ENCODE measurements around the gene PPFIBP1.

Gene PPFIBP1

DNA sequence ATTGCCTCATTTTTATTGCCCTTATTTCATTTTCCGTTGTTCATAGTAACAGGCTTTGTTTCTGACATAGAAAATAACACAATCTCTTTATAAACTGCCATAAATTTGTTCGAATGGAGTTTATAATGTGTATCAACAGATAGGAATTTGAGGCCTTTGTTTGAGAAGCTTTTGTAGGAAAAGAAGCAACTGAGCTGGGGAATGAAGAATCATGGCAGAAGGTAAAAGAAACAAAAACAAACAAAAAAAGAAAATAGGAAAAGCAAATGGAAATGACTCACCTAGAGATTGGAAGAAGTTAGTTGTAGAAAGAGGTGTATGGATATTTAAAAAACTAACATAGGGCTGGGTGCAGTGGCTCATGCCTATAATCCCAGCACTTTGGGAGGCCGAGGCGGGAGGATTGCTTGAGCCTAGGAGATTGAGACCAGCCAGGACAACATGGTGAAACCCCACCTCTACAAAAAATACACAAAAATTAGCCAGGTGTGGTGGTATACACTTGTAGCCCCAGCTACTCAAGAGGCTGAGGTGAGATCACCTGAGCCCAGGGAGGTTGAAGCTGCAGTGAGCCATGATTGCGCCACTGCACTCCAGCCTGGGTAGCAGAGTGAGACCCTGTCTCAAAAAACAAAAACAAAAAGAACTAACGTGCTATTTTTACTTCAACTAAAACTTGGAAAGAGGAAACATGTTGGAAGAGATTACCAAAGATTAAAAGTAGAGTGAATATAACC, 171.7 kb downstream of the PPFIBP1 start:
- Mint-ChIP-seq H3K36me3 (no peaks in the 10 kb centered on the region), H3K4me1 (no peaks in the 10 kb centered on the region), H3K27ac (no peak overlapping the region), H3K27me3 (peaks cover 4% of the 10 kb centered on the region), H3K4me3 (no peak overlapping the region), H3K9me3 (no peaks in the 10 kb centered on the region)
- no peak for DNase-seq
- CTCF ChIA-PET = interaction anchor here (1.1 kb wide), 1 partner anchor 699 kb away, joined by 3 read pairs; no protein-coding TSS in a partner anchor

DNA sequence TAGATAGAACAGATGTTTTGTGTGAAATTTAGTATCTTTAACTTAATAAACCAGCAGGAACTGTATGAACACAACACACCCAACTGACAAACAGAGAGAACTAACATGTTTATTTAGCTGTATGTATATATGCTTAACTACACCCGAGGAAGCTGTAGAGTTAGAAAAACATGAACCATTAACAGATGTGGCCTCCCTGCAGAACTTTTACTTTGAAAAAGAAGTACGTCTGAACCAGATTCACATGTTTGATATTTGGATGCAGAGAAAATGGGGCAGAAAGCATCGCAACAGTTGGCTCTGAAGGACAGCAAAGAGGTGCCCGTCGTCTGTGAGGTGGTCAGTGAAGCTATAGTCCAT, 172.3 kb downstream of the PPFIBP1 start, which contains the start of gene REP15:
Gene REP15, plus strand, starts transcription at position 155 of the 360 bp plus-strand sequence. Its CDS starts 116 bp downstream, at position 271.
- DNase-seq = no peak

DNA sequence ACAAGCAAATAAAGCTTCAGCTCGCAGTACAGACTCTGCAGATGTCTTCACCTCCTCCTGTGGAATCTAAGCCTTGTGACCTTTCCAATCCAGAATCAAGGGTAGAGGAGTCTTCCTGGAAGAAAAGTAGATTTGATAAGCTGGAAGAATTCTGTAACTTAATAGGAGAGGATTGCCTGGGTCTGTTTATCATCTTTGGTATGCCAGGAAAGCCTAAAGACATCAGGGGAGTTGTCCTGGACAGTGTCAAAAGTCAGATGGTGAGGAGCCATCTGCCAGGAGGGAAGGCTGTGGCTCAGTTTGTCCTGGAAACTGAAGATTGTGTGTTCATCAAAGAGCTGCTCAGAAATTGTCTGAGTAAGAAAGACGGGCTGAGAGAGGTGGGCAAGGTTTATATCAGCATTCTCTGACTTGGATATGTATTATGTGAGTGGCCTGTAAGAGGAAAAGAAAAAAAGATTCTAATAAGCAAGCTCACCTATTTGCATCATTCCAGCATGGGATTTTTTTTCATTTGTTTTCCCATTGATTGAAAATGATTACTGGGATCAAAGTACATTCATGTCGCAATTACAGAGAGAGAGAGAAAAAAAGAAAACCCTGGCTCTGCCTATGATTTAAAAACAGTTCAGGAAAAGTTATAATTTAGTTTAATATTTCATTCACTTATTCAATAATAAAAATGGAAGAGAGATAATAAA, 173.0 kb downstream of the PPFIBP1 start:
- CTCF ChIA-PET = interaction anchor here (1.1 kb wide), 1 partner anchor 700 kb away, joined by 3 read pairs; no protein-coding TSS in a partner anchor
- Mint-ChIP-seq H3K4me1 (no peaks in the 10 kb centered on the region), H3K27me3 (peaks cover 8% of the 10 kb centered on the region), H3K27ac (no peak overlapping the region), H3K36me3 (no peaks in the 10 kb centered on the region), H3K9me3 (no peaks in the 10 kb centered on the region), H3K4me3 (no peak overlapping the region)
- no peak for DNase-seq

More for the DNA sequence above, 172.3 kb downstream of the PPFIBP1 start, which contains the start of gene REP15:
- CTCF ChIA-PET = interaction anchor here (1.1 kb wide), 1 partner anchor 699 kb away, joined by 3 read pairs; no protein-coding TSS in a partner anchor
- no peaks in the 10 kb centered on the region for H3K9me3 Mint-ChIP-seq
- H3K27ac Mint-ChIP-seq = no peak within 1 kb of the TSS
- H3K4me3 Mint-ChIP-seq = no peak within 1 kb of the TSS
- no peaks in the 10 kb centered on the region for H3K4me1 Mint-ChIP-seq
- no peaks in the 10 kb centered on the region for H3K36me3 Mint-ChIP-seq
- H3K27me3 Mint-ChIP-seq = peaks cover 6% of the 10 kb centered on the region

DNA sequence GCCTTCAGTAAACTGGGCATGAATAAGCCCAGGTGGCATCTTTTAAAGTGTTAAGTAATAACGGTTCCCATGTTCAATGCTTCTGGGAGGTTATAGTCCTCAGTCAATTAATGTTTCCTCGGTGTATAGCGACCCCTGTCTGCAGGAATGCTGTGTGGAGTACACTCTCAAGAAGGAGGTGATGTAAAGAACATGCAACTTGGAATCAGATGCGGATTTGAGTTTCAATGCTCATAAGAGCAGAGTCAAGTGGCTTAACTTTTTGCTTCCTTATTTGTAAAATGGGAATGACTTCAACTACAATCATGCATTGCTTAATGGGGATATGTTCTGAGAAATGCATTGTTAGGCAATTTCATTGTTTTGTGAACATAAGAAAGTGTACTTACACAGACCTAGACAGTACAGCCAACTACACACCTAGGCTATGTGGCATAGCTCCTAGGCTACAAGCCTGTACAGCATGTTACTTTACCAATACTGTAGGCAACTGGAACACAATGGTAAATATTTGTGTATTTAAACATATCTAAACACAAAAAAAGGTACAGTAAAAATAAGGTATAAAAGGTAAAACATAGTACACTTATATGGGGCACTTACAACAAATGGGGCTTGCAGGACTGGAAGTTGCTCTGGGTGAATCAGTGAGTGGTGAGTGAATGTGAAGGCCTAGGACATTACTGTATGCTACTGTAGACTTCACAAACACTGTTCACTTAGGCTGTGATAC, 179.9 kb downstream of the PPFIBP1 start:
- Mint-ChIP-seq H3K27ac (no peak overlapping the region), H3K36me3 (no peaks in the 10 kb centered on the region), H3K9me3 (no peaks in the 10 kb centered on the region), H3K27me3 (peaks cover 41% of the 10 kb centered on the region), H3K4me1 (peaks cover under 1% of the 10 kb centered on the region), H3K4me3 (no peak overlapping the region)
- CTCF ChIA-PET = interaction anchor here (0.7 to 1.5 kb wide), 6 partner anchors 13 to 408 kb away, joined by 3 read pairs; no protein-coding TSS in a partner anchor
- peak; percentile 84 for DNase-seq

DNA sequence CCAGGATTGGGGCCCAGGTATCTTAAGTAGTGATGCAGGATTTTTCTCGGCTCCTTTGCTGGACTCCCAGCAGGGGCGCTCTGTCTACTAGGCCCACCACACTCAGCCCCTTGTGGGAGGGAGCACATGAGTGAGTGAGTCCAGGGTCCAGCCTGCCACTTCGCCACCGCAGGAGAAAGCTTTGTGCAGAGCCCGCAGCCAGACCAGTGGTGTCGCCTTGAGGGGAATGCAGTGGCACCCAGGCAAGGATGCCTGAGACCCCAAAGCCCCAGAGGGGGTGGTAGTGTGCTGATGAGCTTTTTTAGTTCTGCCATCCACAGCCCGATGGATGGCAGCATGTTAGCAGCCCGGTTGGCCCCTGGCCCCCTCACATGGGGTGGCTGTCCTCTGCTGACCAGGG, 181.3 kb downstream of the PPFIBP1 start:
- Mint-ChIP-seq H3K27ac (no peak overlapping the region), H3K9me3 (no peaks in the 10 kb centered on the region), H3K4me3 (no peak overlapping the region), H3K27me3 (peaks cover 37% of the 10 kb centered on the region), H3K36me3 (no peaks in the 10 kb centered on the region), H3K4me1 (peaks cover 7% of the 10 kb centered on the region)
- DNase-seq = no peak
- CTCF ChIA-PET = no interaction called here

DNA sequence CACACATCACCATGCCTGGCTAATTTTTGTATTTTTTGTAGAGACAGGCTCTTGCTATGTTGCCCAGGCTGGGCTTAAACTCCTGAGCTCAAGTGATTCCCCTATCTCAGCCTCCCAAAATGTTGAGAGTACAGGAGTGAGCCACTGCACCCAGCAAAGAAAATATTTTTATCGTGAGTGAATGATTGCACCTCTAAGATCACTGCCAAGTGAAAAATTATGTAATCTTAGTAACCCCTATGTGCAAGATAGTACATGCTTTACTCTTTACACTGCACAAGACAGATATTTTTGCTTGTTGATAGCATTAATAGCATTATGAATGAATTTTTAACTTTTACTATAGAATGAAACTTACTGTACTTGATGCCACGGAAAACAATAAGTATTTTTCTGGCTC, 183.2 kb downstream of the PPFIBP1 start:
- H3K27ac Mint-ChIP-seq = no peak overlapping the region
- CTCF ChIA-PET = interaction anchor here (0.7 kb wide), 1 partner anchor 322 kb away, joined by 3 read pairs; no protein-coding TSS in a partner anchor
- peaks cover 33% of the 10 kb centered on the region for H3K27me3 Mint-ChIP-seq
- no peak overlapping the region for H3K4me3 Mint-ChIP-seq
- no peak for DNase-seq
- no peaks in the 10 kb centered on the region for H3K9me3 Mint-ChIP-seq
- peaks cover 20% of the 10 kb centered on the region for H3K4me1 Mint-ChIP-seq
- H3K36me3 Mint-ChIP-seq = peaks cover 3% of the 10 kb centered on the region

DNA sequence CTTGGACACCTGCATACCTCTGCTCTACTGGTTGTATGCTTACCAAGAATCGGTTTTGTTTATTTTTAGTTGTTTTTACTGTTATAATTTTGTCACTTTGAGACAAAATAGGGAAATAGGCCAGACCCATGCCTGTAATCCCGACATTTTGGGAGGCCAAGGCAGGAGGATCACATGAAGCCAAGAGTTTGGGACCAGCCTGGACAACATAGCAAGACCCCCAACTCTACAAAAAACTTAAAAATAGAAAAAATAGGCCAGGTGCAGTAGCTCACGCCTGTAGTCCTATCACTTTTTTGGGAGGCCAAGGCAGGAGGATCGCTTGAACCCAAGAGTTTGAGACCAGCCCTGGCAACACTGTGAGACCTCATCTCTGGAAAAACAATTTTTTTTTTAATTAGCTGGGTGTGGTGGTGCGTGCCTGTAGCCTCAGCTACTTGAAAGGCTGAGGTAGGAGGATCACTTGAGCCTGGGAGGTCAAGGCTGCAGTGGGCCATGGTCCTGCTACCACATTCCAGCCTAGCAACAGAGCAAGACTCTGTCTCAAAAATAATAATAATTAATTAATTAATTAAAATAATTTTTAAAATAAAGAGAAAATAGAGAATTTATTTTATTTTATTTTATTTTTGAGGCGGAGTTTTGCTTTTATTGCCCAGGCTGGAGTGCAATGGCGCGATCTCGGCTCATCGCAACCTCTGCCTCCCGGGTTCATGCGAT, 185.4 kb downstream of the PPFIBP1 start:
- H3K4me1 Mint-ChIP-seq = peaks cover 27% of the 10 kb centered on the region
- H3K27me3 Mint-ChIP-seq = peaks cover 28% of the 10 kb centered on the region
- CTCF ChIA-PET = interaction anchor here (0.8 to 1.2 kb wide), 2 partner anchors 112 to 325 kb away, joined by 3 to 4 read pairs; no protein-coding TSS in a partner anchor
- H3K9me3 Mint-ChIP-seq = no peaks in the 10 kb centered on the region
- no peak for DNase-seq
- H3K36me3 Mint-ChIP-seq = peaks cover 6% of the 10 kb centered on the region
- H3K27ac Mint-ChIP-seq = no peak overlapping the region
- H3K4me3 Mint-ChIP-seq = peak overlapping the region; percentile 95

DNA sequence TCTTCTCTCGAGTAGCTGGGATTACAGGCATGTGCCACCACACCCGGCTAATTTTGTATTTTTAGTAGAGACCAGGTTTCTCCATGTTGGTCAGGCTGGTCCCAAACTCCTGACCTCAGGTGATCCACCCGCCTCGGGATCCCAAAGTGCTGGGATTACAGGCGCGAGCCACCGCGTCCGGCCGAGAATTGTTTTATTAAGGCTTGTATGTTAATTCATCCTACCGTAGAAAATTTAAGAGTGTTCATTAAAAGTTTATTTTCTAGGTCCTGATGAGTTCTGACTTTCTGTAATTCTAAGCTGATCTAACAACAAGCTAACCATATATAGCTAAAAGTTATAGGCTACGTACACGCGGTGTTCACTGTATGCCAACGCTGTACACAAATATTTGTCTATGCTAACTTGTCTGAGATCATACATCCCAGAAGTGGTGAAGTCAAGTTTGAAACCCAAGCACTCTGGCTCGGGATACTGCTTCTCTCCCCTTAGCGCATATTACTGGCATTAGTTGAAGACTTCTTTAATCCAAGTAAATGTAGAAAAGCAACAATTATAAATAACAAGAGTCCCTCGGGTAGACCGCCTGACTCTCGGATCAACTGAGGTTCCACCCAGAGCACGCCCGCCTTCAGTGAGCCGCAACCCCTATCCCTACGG, 186.1 kb downstream of the PPFIBP1 start:
- no peak for DNase-seq
- Mint-ChIP-seq H3K4me3 (peak overlapping the region; percentile 95), H3K36me3 (peaks cover 10% of the 10 kb centered on the region), H3K9me3 (no peaks in the 10 kb centered on the region), H3K27me3 (peaks cover 28% of the 10 kb centered on the region), H3K27ac (peak overlapping the region; percentile 95), H3K4me1 (peaks cover 30% of the 10 kb centered on the region)
- CTCF ChIA-PET = interaction anchor here (1.2 kb wide), 1 partner anchor 326 kb away, joined by 4 read pairs; no protein-coding TSS in a partner anchor

DNA sequence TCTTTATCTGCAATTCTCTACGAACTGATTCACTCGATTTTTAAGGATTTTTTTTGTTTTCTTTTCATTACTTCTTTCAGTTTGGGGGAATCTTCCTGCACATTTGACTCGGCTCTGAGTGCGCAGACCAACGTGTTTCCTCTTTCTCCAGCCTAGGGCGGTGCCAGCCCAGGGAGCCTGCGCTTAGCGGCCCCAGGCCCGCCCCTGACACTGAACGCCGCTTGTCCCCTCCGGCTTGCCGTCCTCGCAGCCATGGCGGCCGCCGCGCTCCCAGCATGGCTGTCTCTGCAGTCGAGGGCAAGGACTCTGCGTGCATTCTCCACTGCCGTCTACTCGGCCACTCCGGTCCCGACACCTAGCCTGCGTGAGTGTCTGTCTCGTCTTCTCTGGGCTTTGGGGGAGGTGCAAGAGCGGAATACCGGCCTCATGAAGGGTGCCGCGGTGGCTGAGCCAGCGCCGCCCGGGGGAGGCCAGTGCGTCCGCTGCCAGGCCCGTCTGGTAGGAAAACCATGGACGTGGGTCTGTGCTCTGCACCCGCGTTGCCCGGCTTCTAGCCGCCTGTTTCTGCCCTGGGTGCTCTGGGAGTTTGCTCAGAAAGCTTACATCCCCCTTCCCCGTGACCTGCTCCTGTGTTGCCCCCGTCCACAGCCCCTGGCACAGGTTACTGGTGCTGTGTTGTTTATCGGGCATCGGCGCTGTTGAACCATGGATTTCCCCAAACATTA, 186.7 kb downstream of the PPFIBP1 start, which contains the start of gene MRPS35:
Gene MRPS35, plus strand, starts transcription at position 241 of the 725 bp plus-strand sequence. Its CDS starts 12 bp downstream, at position 253.
- Mint-ChIP-seq H3K27ac (peak within 1 kb of the TSS; percentile 95), H3K4me1 (peaks cover 30% of the 10 kb centered on the region), H3K9me3 (no peaks in the 10 kb centered on the region), H3K4me3 (peak within 1 kb of the TSS; percentile 95), H3K27me3 (peaks cover 21% of the 10 kb centered on the region), H3K36me3 (peaks cover 10% of the 10 kb centered on the region)
- CTCF ChIA-PET = interaction anchor here (1.2 kb wide), 1 partner anchor 326 kb away, joined by 4 read pairs; no protein-coding TSS in a partner anchor
- DNase-seq = peak; percentile 94

DNA sequence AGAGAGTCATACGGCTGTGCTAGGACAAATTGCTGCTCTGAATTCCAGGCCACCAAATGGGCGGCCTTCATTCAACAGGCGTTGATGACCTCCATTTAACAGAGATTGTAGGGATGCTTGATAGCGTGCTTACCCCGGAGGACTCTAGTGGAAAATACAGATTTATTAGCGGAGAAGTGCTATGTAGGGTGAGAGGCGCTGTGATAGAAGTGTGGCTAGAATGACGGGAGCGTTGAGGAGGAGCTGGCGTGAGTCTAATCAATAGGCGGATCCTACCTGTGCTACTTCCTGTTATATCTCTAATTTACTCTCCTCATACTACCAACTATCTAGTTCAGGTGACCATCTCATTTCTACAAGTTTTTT, 187.3 kb downstream of the PPFIBP1 start:
- Mint-ChIP-seq H3K4me3 (peak overlapping the region; percentile 95), H3K9me3 (no peaks in the 10 kb centered on the region), H3K27ac (peak overlapping the region; percentile 95), H3K36me3 (peaks cover 12% of the 10 kb centered on the region), H3K27me3 (peaks cover 18% of the 10 kb centered on the region), H3K4me1 (peaks cover 30% of the 10 kb centered on the region)
- CTCF ChIA-PET = no interaction called here
- DNase-seq = peak; percentile 42

DNA sequence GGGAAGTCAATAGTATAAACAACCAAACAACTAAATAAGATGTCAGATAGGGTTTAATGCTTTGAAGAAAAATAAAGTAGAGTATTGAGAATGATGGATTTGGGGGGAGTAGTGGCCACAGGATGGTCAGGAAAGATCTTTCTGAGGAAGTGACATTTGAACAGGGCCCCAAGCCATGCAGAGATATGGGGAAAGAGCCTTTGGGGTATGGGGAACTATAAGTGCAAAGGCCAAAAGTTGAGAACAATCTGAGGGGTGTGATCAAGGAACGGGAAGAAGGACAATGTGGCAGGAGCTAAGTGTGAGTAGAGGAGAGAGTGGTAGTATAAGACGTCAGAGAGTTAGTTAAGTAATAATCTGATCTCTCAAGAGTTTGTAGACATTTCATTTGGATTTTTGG, 188.0 kb downstream of the PPFIBP1 start:
- peak overlapping the region; percentile 62 for H3K4me3 Mint-ChIP-seq
- peaks cover 30% of the 10 kb centered on the region for H3K4me1 Mint-ChIP-seq

DNA sequence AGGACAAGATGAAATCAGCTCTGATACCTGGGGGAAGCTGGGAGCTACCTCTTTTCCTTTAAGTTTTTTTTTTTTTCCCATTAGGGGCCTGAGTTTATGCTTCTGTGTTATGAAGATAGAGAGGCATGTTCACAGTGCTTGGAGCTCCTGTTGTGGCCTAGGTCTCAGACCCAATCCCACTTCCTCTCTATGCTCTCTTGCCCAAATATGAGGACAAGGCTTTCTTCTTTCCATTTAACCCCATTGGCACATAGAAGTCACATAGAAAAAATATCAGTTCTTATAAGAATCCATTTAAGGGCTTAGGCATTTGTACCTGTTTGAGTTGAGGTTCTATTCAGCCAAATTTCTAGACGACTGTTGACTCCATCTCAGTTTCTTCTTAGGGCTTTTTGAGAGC, 199.2 kb downstream of the PPFIBP1 start:
- H3K27me3 Mint-ChIP-seq = no peaks in the 10 kb centered on the region
- H3K27ac Mint-ChIP-seq = no peak overlapping the region
- H3K4me1 Mint-ChIP-seq = no peaks in the 10 kb centered on the region
- H3K4me3 Mint-ChIP-seq = no peak overlapping the region
- H3K36me3 Mint-ChIP-seq = peaks cover 28% of the 10 kb centered on the region
- H3K9me3 Mint-ChIP-seq = no peaks in the 10 kb centered on the region
- DNase-seq = no peak
- CTCF ChIA-PET = interaction anchor here (1.4 kb wide), 2 partner anchors 9 to 10 kb away, joined by 5 read pairs; no protein-coding TSS in a partner anchor

More for the DNA sequence above, 188.0 kb downstream of the PPFIBP1 start:
- no peak for DNase-seq
- H3K9me3 Mint-ChIP-seq = no peaks in the 10 kb centered on the region
- peaks cover 18% of the 10 kb centered on the region for H3K27me3 Mint-ChIP-seq
- H3K27ac Mint-ChIP-seq = peak overlapping the region; percentile 35
- CTCF ChIA-PET = no interaction called here
- H3K36me3 Mint-ChIP-seq = peaks cover 13% of the 10 kb centered on the region

All from activated naive CD4-positive, alpha-beta T cell treated with anti-CD3 and anti-CD28 coated beads, Interleukin-2, amount 10 ng/mL, durations not matched to agents 7 days and 5 days (primary cell).